Colonic mucosa (tissue), 4 donors: ENCODE measurements around the gene HSCB. TPM values are rescaled to one million over a fixed set of nuclear protein-coding genes. Genes with fewer than 3 reads are reported as not detected.

Source experiments
- DNase-seq: peaks from one replicate; pipeline ENCODE4 v3.0.0-alpha.2; 2020
- H3K27ac ChIP-seq: fragments of 200-600 bp; one replicate; pipeline ENCODE4 v1.8.0; 2021
- H3K27me3 ChIP-seq: fragments of 200-600 bp; one replicate; pipeline ENCODE4 v1.8.0; 2021
- H3K36me3 ChIP-seq: fragments of 200-600 bp; one replicate; pipeline ENCODE4 v1.8.0; 2021
- H3K4me1 ChIP-seq: fragments of 200-600 bp; one replicate; pipeline ENCODE4 v1.8.0; 2021; ENCODE audit warnings: mild to moderate bottlenecking
- H3K4me3 ChIP-seq: fragments of 200-600 bp; one replicate; pipeline ENCODE4 v1.8.0; 2021
- H3K9ac ChIP-seq, 2 donors: one replicate each; pipeline ENCODE4 v1.7.0; 2013; ENCODE audit warnings: control low read depth in 2 of 2, low read depth in 2 of 2, low read length in 2 of 2
- H3K9me3 ChIP-seq: fragments of 200-600 bp; one replicate; pipeline ENCODE4 v1.8.0; 2021
- intact Hi-C: fragments of 100-400 bp; cut with DNase I; formaldehyde crosslinking; loops from one replicate; pipeline ENCODE4 v1.14.1; 2022
- total RNA-seq, 2 donors: library from RNA; stranded (reverse); fragmentation: NEBNext Ultra II Directional in 1 of 2; extraction: Animal tissue kit (Norgen Biotek cat#: 25700) in 1 of 2; gene quantifications; one replicate each; pipeline ENCODE4 v1.2.1, GENCODE V29; 2021
- TF ChIP-seq, protein P1 (sequence below): fragments of 200-600 bp; IDR thresholded peaks from one replicate; pipeline ENCODE4 v1.8.0; 2022; ENCODE audit warnings: antibody characterized with exemption, mild to moderate bottlenecking
- donor health status: healthy.
- donor health status: DM: no; HTN: no; CAD: no.
- donor health status: DM: no; HTN: no; CAD: no.

The HSCB gene
- total RNA-seq, 2 donors from 2014 or later, result 11.7 to 15.6 TPM

DNA sequence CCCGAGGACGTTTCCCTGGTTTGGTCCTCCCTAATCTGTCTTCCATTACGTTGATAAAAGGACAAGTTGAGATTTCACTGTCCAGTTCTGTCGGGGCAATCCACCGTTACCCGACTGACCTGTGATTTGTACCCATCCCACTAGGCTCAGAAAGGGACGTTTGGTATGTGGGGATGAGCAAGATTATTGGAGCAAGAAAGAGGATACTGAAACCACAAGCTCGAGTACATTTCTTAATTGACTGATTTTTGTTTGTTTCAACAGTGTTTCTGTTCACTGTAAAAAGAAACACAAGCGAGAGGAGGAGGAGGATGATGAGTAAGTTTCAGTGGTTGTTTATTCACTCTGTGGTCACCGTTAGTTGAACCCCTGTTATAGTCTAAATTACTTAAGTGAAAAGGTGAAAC lies 31.6 kb downstream of the HSCB start:
- no peaks in the 10 kb centered on the region for H3K27me3 ChIP-seq
- peak overlapping the region; percentile 90 to 98 for H3K9ac ChIP-seq
- H3K36me3 ChIP-seq, result no peaks in the 10 kb centered on the region
- TF ChIP-seq, protein P1, sequence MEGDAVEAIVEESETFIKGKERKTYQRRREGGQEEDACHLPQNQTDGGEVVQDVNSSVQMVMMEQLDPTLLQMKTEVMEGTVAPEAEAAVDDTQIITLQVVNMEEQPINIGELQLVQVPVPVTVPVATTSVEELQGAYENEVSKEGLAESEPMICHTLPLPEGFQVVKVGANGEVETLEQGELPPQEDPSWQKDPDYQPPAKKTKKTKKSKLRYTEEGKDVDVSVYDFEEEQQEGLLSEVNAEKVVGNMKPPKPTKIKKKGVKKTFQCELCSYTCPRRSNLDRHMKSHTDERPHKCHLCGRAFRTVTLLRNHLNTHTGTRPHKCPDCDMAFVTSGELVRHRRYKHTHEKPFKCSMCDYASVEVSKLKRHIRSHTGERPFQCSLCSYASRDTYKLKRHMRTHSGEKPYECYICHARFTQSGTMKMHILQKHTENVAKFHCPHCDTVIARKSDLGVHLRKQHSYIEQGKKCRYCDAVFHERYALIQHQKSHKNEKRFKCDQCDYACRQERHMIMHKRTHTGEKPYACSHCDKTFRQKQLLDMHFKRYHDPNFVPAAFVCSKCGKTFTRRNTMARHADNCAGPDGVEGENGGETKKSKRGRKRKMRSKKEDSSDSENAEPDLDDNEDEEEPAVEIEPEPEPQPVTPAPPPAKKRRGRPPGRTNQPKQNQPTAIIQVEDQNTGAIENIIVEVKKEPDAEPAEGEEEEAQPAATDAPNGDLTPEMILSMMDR, result no peak
- H3K4me3 ChIP-seq, result peak overlapping the region; percentile 54
- H3K27ac ChIP-seq, result peak overlapping the region; percentile 94
- H3K9me3 ChIP-seq, result no peaks in the 10 kb centered on the region
- DNase-seq, result no peak
- intact Hi-C loops, result no loop called here
- H3K4me1 ChIP-seq, result no peaks in the 10 kb centered on the region

DNA sequence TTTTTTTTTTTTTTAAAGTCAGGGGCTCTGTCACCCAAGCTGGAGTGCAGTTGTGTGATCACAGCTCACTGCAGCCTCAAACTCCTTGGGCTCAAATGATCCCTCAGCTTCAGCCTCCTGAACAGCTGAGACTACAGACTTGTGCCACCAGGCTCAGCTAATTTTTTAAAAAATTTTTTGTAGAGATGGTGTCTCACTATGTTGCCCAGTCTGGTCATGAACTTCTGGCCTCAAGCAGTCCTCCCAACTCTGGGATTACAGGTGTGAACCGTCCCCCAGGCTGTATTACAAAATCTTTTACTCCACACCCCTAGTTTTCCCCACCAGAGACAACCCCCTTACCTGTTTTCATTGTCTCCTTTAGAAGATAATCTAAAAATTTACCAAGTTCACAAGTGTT lies 32.5 kb downstream of the HSCB start:
- Histone ChIP-seq H3K27ac (no peak overlapping the region), H3K9ac (no peak overlapping the region)
- intact Hi-C loops, result no loop called here

DNA sequence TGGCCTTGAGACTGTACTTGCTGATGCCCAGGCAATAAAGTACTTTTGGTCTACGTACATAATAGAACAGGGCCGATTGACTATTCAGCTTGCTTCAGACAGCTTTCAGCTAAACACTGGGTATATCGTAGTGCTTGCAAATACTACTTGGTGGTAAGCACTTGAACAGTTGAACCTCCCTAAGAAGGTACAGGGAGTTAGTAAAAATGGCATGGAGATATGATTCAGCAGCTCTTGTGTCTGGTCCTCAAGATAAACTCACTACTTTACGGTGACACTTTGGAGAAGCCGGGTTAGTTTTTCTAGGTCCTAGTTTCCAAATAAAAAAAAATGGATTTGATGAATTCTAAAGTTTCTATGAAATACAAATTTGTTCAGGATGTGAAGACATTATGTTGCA lies 38.0 kb downstream of the HSCB start:
- no peak overlapping the region for H3K9ac ChIP-seq
- peaks cover 16% of the 10 kb centered on the region for H3K4me1 ChIP-seq
- no peak for DNase-seq
- H3K27me3 ChIP-seq, result no peaks in the 10 kb centered on the region
- H3K27ac ChIP-seq, result no peak overlapping the region
- no peaks in the 10 kb centered on the region for H3K9me3 ChIP-seq
- H3K4me3 ChIP-seq, result no peak overlapping the region
- intact Hi-C loops, result no loop called here
- H3K36me3 ChIP-seq, result no peaks in the 10 kb centered on the region
- TF ChIP-seq, protein P1, result no peak

More for the DNA sequence above, 32.5 kb downstream of the HSCB start:
- TF ChIP-seq, protein P1, result no peak
- no peak for DNase-seq
- H3K9me3 ChIP-seq, result no peaks in the 10 kb centered on the region
- no peak overlapping the region for H3K4me3 ChIP-seq
- H3K4me1 ChIP-seq, result no peaks in the 10 kb centered on the region
- H3K27me3 ChIP-seq, result no peaks in the 10 kb centered on the region
- no peaks in the 10 kb centered on the region for H3K36me3 ChIP-seq

DNA sequence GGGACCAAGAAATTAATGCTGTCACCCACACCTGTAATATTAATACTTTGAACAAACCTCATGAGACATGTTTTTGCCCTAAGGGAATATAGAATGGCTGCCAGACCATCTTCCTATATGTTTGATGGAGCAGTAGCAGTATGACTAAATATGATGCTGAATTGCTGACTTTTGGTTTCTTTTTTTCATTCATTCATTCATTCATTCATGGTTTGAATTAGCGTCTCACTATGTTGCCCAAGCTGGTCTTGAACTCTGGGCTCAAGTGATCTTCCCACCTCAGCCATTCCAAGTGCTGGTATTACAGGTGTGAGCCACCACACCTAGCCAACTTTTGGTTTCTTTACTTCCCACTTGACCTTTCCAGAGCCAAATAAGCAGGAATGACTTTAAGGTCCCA lies 38.5 kb downstream of the HSCB start:
- TF ChIP-seq, protein P1, result no peak
- Histone ChIP-seq H3K9ac (no peak overlapping the region), H3K27ac (no peak overlapping the region), H3K27me3 (no peaks in the 10 kb centered on the region), H3K9me3 (no peaks in the 10 kb centered on the region), H3K4me1 (peaks cover 17% of the 10 kb centered on the region), H3K36me3 (no peaks in the 10 kb centered on the region), H3K4me3 (no peak overlapping the region)
- intact Hi-C loops, result no loop called here
- DNase-seq, result no peak

DNA sequence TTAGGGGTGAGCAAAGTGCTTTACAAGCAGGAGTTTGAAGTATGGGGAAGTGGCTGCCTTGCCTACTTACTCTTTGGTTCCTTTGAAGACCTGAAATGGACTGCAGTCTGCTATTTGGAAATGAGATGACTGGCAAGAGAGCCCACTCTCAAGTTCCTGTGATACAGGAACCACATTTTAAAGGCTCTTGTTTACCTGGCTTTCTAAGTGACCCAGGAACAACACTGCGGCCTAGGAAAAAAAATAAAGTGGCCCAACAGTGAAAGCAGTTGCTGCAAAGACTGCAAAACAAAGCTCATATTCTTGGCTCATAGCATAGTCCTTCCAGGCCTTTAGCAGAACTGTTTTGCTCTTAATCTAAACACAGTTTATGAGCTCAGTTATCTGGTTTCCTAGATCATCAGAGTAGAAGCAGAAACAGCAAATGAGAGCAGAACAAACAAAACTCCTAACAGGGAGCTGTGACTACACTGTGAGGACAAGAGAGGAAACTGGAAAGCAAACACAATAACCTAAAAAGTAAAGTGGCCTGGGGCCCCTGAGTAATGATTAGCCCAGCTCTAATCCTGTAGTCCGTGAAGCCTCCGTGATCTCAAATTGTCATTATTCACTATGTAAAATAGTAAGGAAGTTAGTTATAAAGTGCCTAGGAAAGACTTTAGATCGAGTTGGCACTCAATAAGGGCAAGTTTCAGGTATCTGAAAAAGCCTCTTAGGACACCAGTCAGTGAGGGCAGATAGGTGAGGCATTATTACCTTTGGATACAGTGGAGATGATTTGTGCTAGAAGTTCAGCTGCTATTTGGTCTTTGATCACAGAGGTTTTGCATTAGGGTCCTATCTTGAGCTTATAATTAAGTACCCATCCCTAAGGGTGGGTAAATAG lies 42.2 kb downstream of the HSCB start:
- Histone ChIP-seq H3K36me3 (no peaks in the 10 kb centered on the region), H3K4me3 (no peak overlapping the region), H3K27me3 (no peaks in the 10 kb centered on the region), H3K9ac (peak overlapping the region in 1 of 2 donors; percentile 70), H3K27ac (peak overlapping the region; percentile 78), H3K4me1 (peaks cover 17% of the 10 kb centered on the region), H3K9me3 (no peaks in the 10 kb centered on the region)
- intact Hi-C loops, result no loop called here
- TF ChIP-seq, protein P1, result no peak
- peak; percentile 51 for DNase-seq
